ENCODE data around the gene C19orf33. TPM values are rescaled to one million over a fixed set of nuclear protein-coding genes. Genes with fewer than 3 reads are reported as not detected.
A peak's percentile ranks its signal among the peaks of the same experiment; 100 is the strongest.

Gene C19orf33
- total RNA-seq, 2 experiments from 2014 or later = not detected

- intact Hi-C loops (cut with micrococcal nuclease; ENCODE audit: unreplicated experiment) = loop anchor here (2.0 kb wide), 1 partner anchor 51 kb away; no protein-coding TSS in a partner anchor
- peak overlapping the region; percentile 82; the same call in 1 of the 2 replicates for H2AFZ ChIP-seq (ENCODE audit: low read length)
- no peaks in the 10 kb centered on the region for H3K36me3 ChIP-seq (ENCODE audit: insufficient read depth, low read length)
- peak; percentile 61 for DNase-seq (ENCODE audit: low spot score)
- peak overlapping the region; percentile 67 for H3K4me3 ChIP-seq (ENCODE audit: low read depth, low read length, poor library complexity, severe bottlenecking)
- BruUV-seq (replicated peaks) = no TSS peak
- POLR2A ChIA-PET = interaction anchor here (0.5 to 1.9 kb wide), 6 partner anchors 13 to 358 kb away, joined by 3 to 6 read pairs (median 4); partner anchors contain the start of genes PSMD8 and SIPA1L3
- peak overlapping the region; percentile 36 for H3K27ac ChIP-seq (ENCODE audit: low read depth, low read length, poor library complexity, severe bottlenecking)
- H3K4me1 ChIP-seq (ENCODE audit: insufficient read depth, low read length, poor library complexity, severe bottlenecking) = peaks cover 15% of the 10 kb centered on the region
- no peaks in the 10 kb centered on the region for H3K79me2 ChIP-seq (ENCODE audit: insufficient read depth, low read depth, low read length)
- H4K20me1 ChIP-seq (ENCODE audit: insufficient read depth, low read length) = no peaks in the 10 kb centered on the region
- TF ChIP-seq EZH2phosphoT487 (IDR thresholded peaks at IDR 0.05; ENCODE audit: borderline replicate concordance, low read depth, low read length) (no peak), CTCF (conservative IDR thresholded peaks at IDR 0.05; ENCODE audit: low read length) (no peak)
- no peaks in the 10 kb centered on the region for H3K9me2 ChIP-seq (ENCODE audit: insufficient read depth, low read length)
- H3K4me2 ChIP-seq (ENCODE audit: low read length) = peak overlapping the region; percentile 75
- CTCF ChIA-PET (ENCODE audit: unreplicated experiment) = interaction anchor here (1.0 kb wide), 1 partner anchor 21 kb away, joined by 5 read pairs; no protein-coding TSS in a partner anchor
- H3K9me3 ChIP-seq (ENCODE audit: low read length) = no peaks in the 10 kb centered on the region
These were observed 38.7 kb upstream of the C19orf33 start for GRCh38 chr19:38265213-38265861.

GRCh38 chr19:38265921-38266429 is 38.1 kb upstream of the C19orf33 start:
- H2AFZ ChIP-seq (ENCODE audit: low read length) = peak overlapping the region; percentile 82; the same call in 1 of the 2 replicates
- peak overlapping the region; percentile 36 for H3K27ac ChIP-seq (ENCODE audit: low read depth, low read length, poor library complexity, severe bottlenecking)
- ChIA-PET CTCF (ENCODE audit: unreplicated experiment) (interaction anchor here (1.0 kb wide), 1 partner anchor 22 kb away, joined by 5 read pairs; no protein-coding TSS in a partner anchor), POLR2A (interaction anchor here (0.5 to 1.9 kb wide), 6 partner anchors 14 to 359 kb away, joined by 3 to 6 read pairs (median 4); partner anchors contain the start of genes PSMD8 and SIPA1L3)
- DNase-seq (ENCODE audit: low spot score) = no peak
- intact Hi-C loops (cut with micrococcal nuclease; ENCODE audit: unreplicated experiment) = loop anchor here (2.0 kb wide), 1 partner anchor 51 kb away; no protein-coding TSS in a partner anchor
- no peaks in the 10 kb centered on the region for H3K9me2 ChIP-seq (ENCODE audit: insufficient read depth, low read length)
- H3K79me2 ChIP-seq (ENCODE audit: insufficient read depth, low read depth, low read length) = no peaks in the 10 kb centered on the region
- no peak for TF ChIP-seq EZH2phosphoT487 (IDR thresholded peaks at IDR 0.05; ENCODE audit: borderline replicate concordance, low read depth, low read length)
- no peak for TF ChIP-seq CTCF (conservative IDR thresholded peaks at IDR 0.05; ENCODE audit: low read length)
- no peaks in the 10 kb centered on the region for H3K36me3 ChIP-seq (ENCODE audit: insufficient read depth, low read length)
- H3K9me3 ChIP-seq (ENCODE audit: low read length) = no peaks in the 10 kb centered on the region
- H3K4me1 ChIP-seq (ENCODE audit: insufficient read depth, low read length, poor library complexity, severe bottlenecking) = peaks cover 15% of the 10 kb centered on the region
- H3K4me2 ChIP-seq (ENCODE audit: low read length) = peak overlapping the region; percentile 75
- peak overlapping the region; percentile 67 for H3K4me3 ChIP-seq (ENCODE audit: low read depth, low read length, poor library complexity, severe bottlenecking)
- no TSS peak for BruUV-seq (replicated peaks)
- no peaks in the 10 kb centered on the region for H4K20me1 ChIP-seq (ENCODE audit: insufficient read depth, low read length)
